SK-N-SH (cell line): Measurements from ENCODE around the gene SPIN1. TPM values are rescaled to one million over a fixed set of nuclear protein-coding genes. Genes with fewer than 3 reads are reported as not detected.
A peak's percentile ranks its signal among the peaks of the same experiment; 100 is the strongest.

Source experiments
- CTCF ChIA-PET: fragments of 300-600, 350-600 bp; formaldehyde crosslinking; extraction: SDS; loops from one replicate; lab custom pipeline; 2021; lab: Yijun Ruan, JAX
- POLR2A ChIA-PET: fragments of 350-600 bp; sonication (Branson Sonifier 250); formaldehyde crosslinking; extraction: SDS; loops from one replicate; lab custom pipeline; 2020; ENCODE audit warnings: antibody characterized with exemption, inconsistent platforms; lab: Yijun Ruan, JAX
- DNase-seq: peaks from one replicate; pipeline ENCODE4 v3.0.0; 2012
- H2AFZ ChIP-seq: fragments of 200-600 bp; sonication (generic); 2 replicates; pipeline ENCODE4 v1.8.1; 2016; ENCODE audit warnings: antibody characterized with exemption, mild to moderate bottlenecking, low read depth
- H3F3A ChIP-seq: fragments of 200-600 bp; sonication (generic); replicated peaks from 2 replicates; pipeline ENCODE3; 2016; ENCODE audit warnings: antibody characterized with exemption, mild to moderate bottlenecking; ENCODE audit not compliant: insufficient read depth
- H3K27ac ChIP-seq, 2 experiments: fragments of 200-500 bp in 1 of 2; fragments of 200-600 bp in 1 of 2; sonication (Bioruptor generic) in 1 of 2; sonication (generic), shearing (Covaris generic) in 1 of 2; 2 replicates each; pipeline versions ENCODE4 v1.5.1 to v1.6.1; 2014 to 2016; ENCODE audit warnings: low read depth in 2 of 2, inconsistent platforms in 1 of 2, low read length in 1 of 2, mild to moderate bottlenecking in 1 of 2, mixed read lengths in 1 of 2
- H3K27me3 ChIP-seq: fragments of 200-600 bp; sonication (generic), shearing (Covaris generic); 2 replicates; pipeline ENCODE4 v1.6.1; 2016; ENCODE audit warnings: mixed run types; ENCODE audit not compliant: insufficient read depth
- H3K36me3 ChIP-seq, 2 experiments: fragments of 200-500 bp in 1 of 2; fragments of 200-600 bp in 1 of 2; sonication (Bioruptor generic) in 1 of 2; sonication (generic) in 1 of 2; replicated peaks in 1 of 2; 2 replicates each; pipeline versions ENCODE3 to v1.5.1; 2014 to 2016; ENCODE audit warnings: low read length in 1 of 2, mild to moderate bottlenecking in 1 of 2; ENCODE audit not compliant: insufficient read depth in 2 of 2, control insufficient read depth in 1 of 2
- H3K4me1 ChIP-seq, 2 experiments: fragments of 200-500 bp in 1 of 2; fragments of 200-600 bp in 1 of 2; sonication (Bioruptor generic) in 1 of 2; sonication (generic), shearing (Covaris generic) in 1 of 2; 2 replicates each; pipeline versions ENCODE4 v1.5.1 to v1.6.1; 2014 to 2016; ENCODE audit warnings: low read depth in 1 of 2, low read length in 1 of 2, mixed run types in 1 of 2; ENCODE audit not compliant: insufficient read depth in 2 of 2, control insufficient read depth in 1 of 2
- H3K4me2 ChIP-seq: fragments of 200-600 bp; sonication (generic), shearing (Covaris generic); 2 replicates; pipeline ENCODE4 v1.6.1; 2017; ENCODE audit warnings: mixed run types
- H3K4me3 ChIP-seq, 2 experiments: fragments of 200-500 bp in 1 of 2; fragments of 200-600 bp in 1 of 2; sonication (Bioruptor generic) in 1 of 2; sonication (generic), shearing (Covaris generic) in 1 of 2; 2 replicates each; pipeline versions ENCODE4 v1.5.1 to v1.8.1; 2014 to 2016; ENCODE audit warnings: low read depth in 2 of 2, inconsistent platforms in 1 of 2, low read length in 1 of 2, mild to moderate bottlenecking in 1 of 2, mixed read lengths in 1 of 2, moderate library complexity in 1 of 2
- H3K79me2 ChIP-seq: fragments of 200-600 bp; sonication (generic); 2 replicates; pipeline ENCODE4 v1.8.1; 2017; ENCODE audit warnings: mild to moderate bottlenecking; ENCODE audit not compliant: insufficient read depth
- H3K9ac ChIP-seq: fragments of 200-600 bp; sonication (generic); 2 replicates; pipeline ENCODE4 v1.6.1; 2017; ENCODE audit warnings: mixed run types
- H3K9me2 ChIP-seq: fragments of 200-600 bp; sonication (generic); 2 replicates; pipeline ENCODE4 v1.6.1; 2017; ENCODE audit warnings: mixed run types
- H3K9me3 ChIP-seq: fragments of 200-600 bp; sonication (generic); 2 replicates; pipeline ENCODE4 v1.6.1; 2017; ENCODE audit warnings: mixed run types, mild to moderate bottlenecking, moderate library complexity
- H4K20me1 ChIP-seq: fragments of 200-600 bp; sonication (generic); 2 replicates; pipeline ENCODE4 v1.6.1; 2017; ENCODE audit warnings: mild to moderate bottlenecking, mixed run types; ENCODE audit not compliant: insufficient read depth
- CHD2 ChIP-seq: fragments of 150-350 bp; IDR thresholded peaks from 2 replicates; pipeline ENCODE4 v1.6.1; 2018; ENCODE audit warnings: low read length; ENCODE audit not compliant: partially characterized antibody
- EP300 ChIP-seq, 2 experiments: IDR thresholded peaks; 2 replicates each; pipeline versions ENCODE4 v1.4.0 to v1.6.1; 2012; ENCODE audit warnings: borderline replicate concordance in 1 of 2, low read depth in 1 of 2, low read length in 1 of 2
- EZH2phosphoT487 ChIP-seq: fragments of 200-600 bp; sonication (generic); IDR thresholded peaks from 2 replicates; pipeline ENCODE4 v1.6.1; 2017; ENCODE audit warnings: low read depth, mixed run types, mild to moderate bottlenecking, antibody characterized with exemption, moderate library complexity, borderline replicate concordance
- FOXJ3 ChIP-seq: sonication (generic); formaldehyde crosslinking; IDR thresholded peaks from 2 replicates; pipeline ENCODE4 v1.5.1; 2020; ENCODE audit warnings: mild to moderate bottlenecking, missing genetic modification reagents
- FOXM1 ChIP-seq: IDR thresholded peaks from 2 replicates; pipeline ENCODE4 v1.4.0; 2012; ENCODE audit warnings: low read depth, mild to moderate bottlenecking
- GABPA ChIP-seq: IDR thresholded peaks from 2 replicates; pipeline ENCODE4 v1.4.0; 2012; ENCODE audit warnings: low read depth, mild to moderate bottlenecking
- GATA2 ChIP-seq: sonication (generic); formaldehyde crosslinking; IDR thresholded peaks from 2 replicates; pipeline ENCODE4 v1.5.0; 2020; ENCODE audit warnings: mild to moderate bottlenecking, missing genetic modification reagents
- MAX ChIP-seq: IDR thresholded peaks from 2 replicates; pipeline ENCODE4 v1.4.0; 2012; ENCODE audit warnings: low read depth
- MEF2A ChIP-seq: IDR thresholded peaks from 2 replicates; pipeline ENCODE4 v1.4.0; 2012; ENCODE audit warnings: low read depth, borderline replicate concordance
- MXI1 ChIP-seq: IDR thresholded peaks from 2 replicates; pipeline ENCODE4 v1.6.1; 2012; ENCODE audit warnings: mild to moderate bottlenecking, low read depth, low read length, improper control_type of control experiment
- PBX3 ChIP-seq: IDR thresholded peaks from 2 replicates; pipeline ENCODE4; 2012
- POLR2AphosphoS5 ChIP-seq: IDR thresholded peaks from 2 replicates; pipeline ENCODE4 v1.6.1; 2012; ENCODE audit warnings: low read depth, low read length
- REST ChIP-seq: IDR thresholded peaks from 2 replicates; pipeline ENCODE4 v1.6.1; 2012; ENCODE audit warnings: mild to moderate bottlenecking, low read depth, low read length, moderate library complexity
- RFX5 ChIP-seq: IDR thresholded peaks from 2 replicates; pipeline ENCODE4 v1.6.1; 2012; ENCODE audit warnings: mild to moderate bottlenecking, improper control_type of control experiment, low read length
- RXRA ChIP-seq: IDR thresholded peaks from 2 replicates; pipeline ENCODE4 v1.4.0; 2012; ENCODE audit warnings: low read depth, mild to moderate bottlenecking, borderline replicate concordance
- SMC3 ChIP-seq: IDR thresholded peaks from 2 replicates; pipeline ENCODE4 v1.6.1; 2012; ENCODE audit warnings: low read depth, low read length, improper control_type of control experiment
- TCF12 ChIP-seq: IDR thresholded peaks from 2 replicates; pipeline ENCODE4 v1.4.0; 2012
- USF2 ChIP-seq: fragments of 150-350 bp; IDR thresholded peaks from 2 replicates; pipeline ENCODE4 v1.6.1; 2017; ENCODE audit warnings: antibody characterized with exemption, low read length, low read depth, borderline replicate concordance
- YY1 ChIP-seq: IDR thresholded peaks from 2 replicates; pipeline ENCODE4 v1.4.0; 2012; ENCODE audit warnings: low read depth, mild to moderate bottlenecking
- ZBTB33 ChIP-seq: IDR thresholded peaks from 2 replicates; pipeline ENCODE4 v1.4.0; 2012; ENCODE audit warnings: low read depth, borderline replicate concordance
- WGBS: methylation state at CpG from one replicate; pipeline ENCODE4 v1.1.6; 2017; ENCODE audit warnings: low lambda C conversion rate; 5-methylcytosine and 5-hydroxymethylcytosine counted together
- polyA plus RNA-seq, 3 experiments: library from polyadenylated mRNA; depleted of rRNA; stranded (reverse); fragments of >200 nt; gene quantifications; 2 replicates each; pipeline ENCODE4 v1.2.3, GENCODE V29; 2012

The SPIN1 gene
- polyA plus RNA-seq, 1 of the 3 experiments (the other 2 are of a cell fraction): 35.8 TPM

GRCh38 chr9:88399966-88400365 is 11.7 kb downstream of the SPIN1 start (continued):
- no peak for TF ChIP-seq USF2
- no peak for TF ChIP-seq POLR2AphosphoS5
- peak; percentile 44 for TF ChIP-seq PBX3
- no peak for TF ChIP-seq MEF2A
- TF ChIP-seq FOXJ3 (CRISPR knock-in tag): no peak
- TF ChIP-seq TCF12: peak; percentile 68
- no peak for TF ChIP-seq EZH2phosphoT487

GRCh38 chr9:88403340-88403739 is 15.1 kb downstream of the SPIN1 start:
- no peak overlapping the region for H2AFZ ChIP-seq
- no peak overlapping the region for H3K4me3 ChIP-seq
- DNase-seq: no peak
- H3K9me2 ChIP-seq: no peaks in the 10 kb centered on the region
- H3F3A ChIP-seq: peaks cover 21% of the 10 kb centered on the region
- H3K9ac ChIP-seq: no peak overlapping the region
- H3K79me2 ChIP-seq: peaks cover 100% of the 10 kb centered on the region
- no peak overlapping the region for H3K4me2 ChIP-seq
- peaks cover 3 to 17% of the 10 kb centered on the region in 2 experiments; a peak in 2 of 4 replicates for H3K4me1 ChIP-seq
- peaks cover 95% of the 10 kb centered on the region for H4K20me1 ChIP-seq
- TF ChIP-seq GATA2 (CRISPR knock-in tag) (no peak), CHD2 (no peak), ZBTB33 (no peak), REST (no peak), RFX5 (no peak), EP300 (IDR thresholded peaks at IDR 0.05; ENCODE audit: borderline replicate concordance in 1 of 2, low read depth in 1 of 2, low read length in 1 of 2) (no peak), MXI1 (no peak), GABPA (no peak), FOXM1 (no peak), MAX (no peak), SMC3 (no peak), RXRA (no peak), YY1 (no peak)
- TF ChIP-seq, all 33 proteins: peak for 0
- Histone ChIP-seq H3K27me3 (no peaks in the 10 kb centered on the region), H3K9me3 (no peaks in the 10 kb centered on the region), H3K36me3 (peaks cover 0 to 11% of the 10 kb centered on the region in 2 experiments), H3K27ac (no peak overlapping the region)
- ChIA-PET CTCF (interaction anchor here (0.7 to 1.5 kb wide), 2 partner anchors 10 to 24 kb away, joined by 3 to 7 read pairs; no protein-coding TSS in a partner anchor), POLR2A (no interaction called here)
- WGBS: 95% methylated on average over 4 of the region's 4 CpGs
